H1 (cell line): ENCODE measurements around the gene DNAJB13. TPM values are rescaled to one million over a fixed set of nuclear protein-coding genes. Genes with fewer than 3 reads are reported as not detected.

ENCODE experiments used
- CTCF ChIA-PET: fragments of 300-600 bp; sonication (Branson Sonifier 250); formaldehyde crosslinking; loops from one replicate; lab custom pipeline; 2021; ENCODE audit not compliant: partially characterized antibody; lab: Charles Lee
- POLR2A ChIA-PET: fragments of 300-600 bp; sonication (Branson Sonifier 250); formaldehyde crosslinking; loops from one replicate; lab custom pipeline; 2021; ENCODE audit warnings: inconsistent platforms; ENCODE audit not compliant: partially characterized antibody; lab: Charles Lee
- DNase-seq, 2 experiments: peaks; one replicate each; pipeline versions ENCODE4 v3.0.0 to v3.0.0-alpha.2; 2010 to 2022; ENCODE audit warnings: low spot score in 2 of 2, low read depth in 1 of 2, mixed read lengths in 1 of 2
- FAIRE-seq: peaks from 2 replicates; lab custom pipeline; 2011; peaks lifted over from hg19 to GRCh38; lab: Jason Lieb, UNC
- H2AFZ ChIP-seq: 2 replicates; pipeline ENCODE4 v1.8.1; 2012; ENCODE audit warnings: low read length, inconsistent platforms
- H2AK5ac ChIP-seq: 2 replicates; pipeline ENCODE4 v1.6.1; 2013; ENCODE audit warnings: low read depth, low read length
- H2BK120ac ChIP-seq: replicated peaks from 2 replicates; pipeline ENCODE3; 2013; ENCODE audit warnings: low read depth, low read length, inconsistent platforms
- H2BK12ac ChIP-seq: 2 replicates; pipeline ENCODE4 v1.6.1; 2013; ENCODE audit warnings: low read depth, low read length
- H2BK15ac ChIP-seq: 2 replicates; pipeline ENCODE4 v1.6.1; 2013; ENCODE audit warnings: low read length
- H2BK20ac ChIP-seq: 2 replicates; pipeline ENCODE4 v1.6.1; 2013; ENCODE audit warnings: low read length
- H2BK5ac ChIP-seq: 2 replicates; pipeline ENCODE4 v1.6.1; 2013; ENCODE audit warnings: low read depth, low read length
- H3K14ac ChIP-seq: 2 replicates; pipeline ENCODE4 v1.6.1; 2013; ENCODE audit warnings: inconsistent platforms; ENCODE audit not compliant: insufficient read length
- H3K18ac ChIP-seq: 2 replicates; pipeline ENCODE4 v1.6.1; 2013; ENCODE audit warnings: low read length; ENCODE audit errors: extremely low read depth
- H3K23ac ChIP-seq: 2 replicates; pipeline ENCODE4 v1.6.1; 2013; ENCODE audit warnings: inconsistent platforms; ENCODE audit not compliant: insufficient read length
- H3K23me2 ChIP-seq: 2 replicates; pipeline ENCODE4 v1.6.1; 2013; ENCODE audit warnings: low read depth, low read length
- H3K27ac ChIP-seq: 2 replicates; pipeline ENCODE4 v1.6.1; 2011; ENCODE audit warnings: low read depth, low read length, inconsistent platforms
- H3K27me3 ChIP-seq, 4 experiments: replicated peaks in 1 of 4; 1 replicate in 1 of 4; 2 replicates in 3 of 4; pipeline versions ENCODE4 v1.6.1 to v1.8.1; 2011 to 2013; ENCODE audit warnings: low read length in 3 of 4, mild to moderate bottlenecking in 3 of 4, inconsistent platforms in 2 of 4, mixed read lengths in 2 of 4, moderate library complexity in 1 of 4; ENCODE audit not compliant: control insufficient read depth in 3 of 4, insufficient read depth in 3 of 4; ENCODE audit errors: extremely low read depth in 1 of 4
- H3K36me3 ChIP-seq, 4 experiments: 2 replicates each; pipeline versions ENCODE4 v1.6.1 to v1.8.1; 2011 to 2013; ENCODE audit warnings: mild to moderate bottlenecking in 4 of 4, low read length in 3 of 4, moderate library complexity in 2 of 4, control low read depth in 1 of 4, inconsistent platforms in 1 of 4; ENCODE audit not compliant: insufficient read depth in 4 of 4, control insufficient read depth in 2 of 4
- H3K4ac ChIP-seq: replicated peaks from 2 replicates; pipeline ENCODE3; 2013; ENCODE audit warnings: low read length, low read depth, mixed read lengths, inconsistent platforms; ENCODE audit not compliant: insufficient read length
- H3K4me1 ChIP-seq, 4 experiments: replicated peaks in 1 of 4; 1 replicate in 1 of 4; 2 replicates in 3 of 4; pipeline versions ENCODE4 v1.6.1 to v1.8.1; 2011 to 2013; ENCODE audit warnings: low read length in 3 of 4, inconsistent platforms in 2 of 4, mixed read lengths in 1 of 4; ENCODE audit not compliant: insufficient read depth in 4 of 4, control insufficient read depth in 3 of 4
- H3K4me2 ChIP-seq, 2 experiments: 2 replicates each; pipeline versions ENCODE4 v1.6.1 to v1.8.1; 2011 to 2013; ENCODE audit warnings: low read depth in 2 of 2, low read length in 2 of 2, control low read depth in 1 of 2, inconsistent platforms in 1 of 2, mild to moderate bottlenecking in 1 of 2; ENCODE audit not compliant: insufficient read depth in 1 of 2
- H3K4me3 ChIP-seq, 4 experiments: fragments of 200-600, 300-600 bp in 1 of 4; sonication (generic), shearing (Covaris generic), sonication (Bioruptor Twin) in 1 of 4; 2 replicates each; pipeline versions ENCODE4 v1.5.1 to v1.8.1; 2011 to 2016; ENCODE audit warnings: low read length in 4 of 4, low read depth in 3 of 4, control low read depth in 2 of 4, inconsistent platforms in 2 of 4, mild to moderate bottlenecking in 2 of 4, mixed read lengths in 1 of 4, moderate library complexity in 1 of 4; ENCODE audit not compliant: insufficient read depth in 2 of 4; ENCODE audit errors: extremely low read depth in 1 of 4
- H3K56ac ChIP-seq: replicated peaks from 2 replicates; pipeline ENCODE3; 2013; ENCODE audit warnings: low read depth, mild to moderate bottlenecking, mixed read lengths, low read length, inconsistent platforms; ENCODE audit not compliant: insufficient read length
- H3K79me1 ChIP-seq: 2 replicates; pipeline ENCODE4 v1.6.1; 2013; ENCODE audit warnings: low read depth, low read length, control low read depth
- H3K79me2 ChIP-seq, 2 experiments: 2 replicates each; pipeline versions ENCODE4 v1.6.1 to v1.8.1; 2012 to 2013; ENCODE audit warnings: low read length in 2 of 2, mild to moderate bottlenecking in 2 of 2, inconsistent platforms in 1 of 2; ENCODE audit not compliant: insufficient read depth in 2 of 2, control insufficient read depth in 1 of 2
- H3K9ac ChIP-seq, 4 experiments: replicated peaks in 1 of 4; 1 replicate in 1 of 4; 2 replicates in 3 of 4; pipeline versions ENCODE4 v1.6.1 to v1.8.1; 2011 to 2013; ENCODE audit warnings: low read depth in 3 of 4, low read length in 3 of 4, control low read depth in 2 of 4, mild to moderate bottlenecking in 2 of 4, moderate library complexity in 2 of 4, inconsistent platforms in 1 of 4; ENCODE audit errors: extremely low read depth in 1 of 4
- H3K9me3 ChIP-seq, 2 experiments: 2 replicates each; pipeline versions ENCODE4 v1.6.1 to v1.8.1; 2012 to 2013; ENCODE audit warnings: mild to moderate bottlenecking in 2 of 2, moderate library complexity in 2 of 2, control low read depth in 1 of 2, inconsistent platforms in 1 of 2, low read depth in 1 of 2, low read length in 1 of 2, mixed read lengths in 1 of 2; ENCODE audit not compliant: insufficient read depth in 2 of 2
- H4K20me1 ChIP-seq, 2 experiments: replicated peaks in 1 of 2; 2 replicates each; pipeline versions ENCODE3 to v1.8.1; 2011 to 2013; ENCODE audit warnings: inconsistent platforms in 2 of 2, low read length in 2 of 2, mild to moderate bottlenecking in 1 of 2; ENCODE audit not compliant: insufficient read depth in 2 of 2, control insufficient read depth in 1 of 2
- H4K5ac ChIP-seq: 2 replicates; pipeline ENCODE4 v1.6.1; 2013; ENCODE audit warnings: low read length, low read depth, mixed read lengths, inconsistent platforms; ENCODE audit not compliant: insufficient read length
- H4K8ac ChIP-seq: 2 replicates; pipeline ENCODE4 v1.8.0; 2013; ENCODE audit warnings: mild to moderate bottlenecking, moderate library complexity, low read length, inconsistent platforms; ENCODE audit not compliant: insufficient read depth; ENCODE audit errors: extremely low read depth
- H4K91ac ChIP-seq: replicated peaks from 2 replicates; pipeline ENCODE3; 2013; ENCODE audit warnings: low read length, mixed read lengths, inconsistent platforms; ENCODE audit not compliant: insufficient read length
- ATF2 ChIP-seq: IDR thresholded peaks from 2 replicates; pipeline ENCODE4 v1.6.1; 2012; ENCODE audit warnings: low read length, inconsistent platforms
- EGR1 ChIP-seq: IDR thresholded peaks from 2 replicates; pipeline ENCODE4 v1.6.1; 2011; ENCODE audit warnings: low read depth, low read length, borderline replicate concordance
- FOSL1 ChIP-seq: IDR thresholded peaks from 2 replicates; pipeline ENCODE4 v1.6.1; 2011; ENCODE audit warnings: mild to moderate bottlenecking, low read depth, low read length, moderate library complexity; ENCODE audit not compliant: insufficient read depth
- GTF2F1 ChIP-seq: IDR thresholded peaks from 2 replicates; pipeline ENCODE4 v1.6.1; 2012; ENCODE audit warnings: low read depth, low read length, improper control_type of control experiment, borderline replicate concordance
- JUN ChIP-seq: IDR thresholded peaks from 2 replicates; pipeline ENCODE4 v1.6.1; 2011; ENCODE audit warnings: low read depth, mild to moderate bottlenecking, improper control_type of control experiment, low read length
- JUND ChIP-seq: IDR thresholded peaks from 2 replicates; pipeline ENCODE4 v1.6.1; 2011; ENCODE audit warnings: mild to moderate bottlenecking, improper control_type of control experiment, low read length
- KDM4A ChIP-seq: IDR thresholded peaks from one replicate; pipeline ENCODE4 v1.7.1; 2012; ENCODE audit warnings: low read depth, mild to moderate bottlenecking, moderate library complexity, low read length, inconsistent platforms; ENCODE audit not compliant: severe bottlenecking
- NANOG ChIP-seq: IDR thresholded peaks from 2 replicates; pipeline ENCODE4 v1.6.1; 2011; ENCODE audit warnings: low read length, low read depth, mild to moderate bottlenecking, inconsistent platforms; ENCODE audit not compliant: insufficient read depth, poor library complexity, severe bottlenecking
- RFX5 ChIP-seq: IDR thresholded peaks from 2 replicates; pipeline ENCODE4 v1.6.1; 2011; ENCODE audit warnings: low read depth, low read length, improper control_type of control experiment, borderline replicate concordance
- SIX5 ChIP-seq: IDR thresholded peaks from 2 replicates; pipeline ENCODE4 v1.6.1; 2011; ENCODE audit warnings: mild to moderate bottlenecking, low read depth, low read length
- SRF ChIP-seq: IDR thresholded peaks from 2 replicates; pipeline ENCODE4 v1.6.1; 2011; ENCODE audit warnings: mild to moderate bottlenecking, low read depth, low read length, moderate library complexity
- TBP ChIP-seq: IDR thresholded peaks from 2 replicates; pipeline ENCODE4 v1.6.1; 2011; ENCODE audit warnings: low read depth, low read length, improper control_type of control experiment
- USF2 ChIP-seq: IDR thresholded peaks from 2 replicates; pipeline ENCODE4 v1.6.1; 2011; ENCODE audit warnings: low read length, improper control_type of control experiment
- polyA plus RNA-seq, 7 experiments: library from polyadenylated mRNA; depleted of rRNA in 3 of 7; stranded (reverse) in 5 of 7; unstranded in 2 of 7; fragments of >200 nt in 5 of 7; fragments of 200-250 nt in 2 of 7; gene quantifications; 1 replicate in 5 of 7; 2 replicates in 1 of 7; 4 replicates in 1 of 7; pipeline versions ENCODE4 v1.2.1 to v1.2.3, GENCODE V29; 2011 to 2013; ENCODE audit warnings: missing spikeins in 2 of 7, mixed read lengths in 2 of 7
- total RNA-seq: library from RNA; stranded (reverse); fragmentation: NEBNext Ultra II Directional; extraction: Animal tissue kit (Norgen Biotek cat#: 25700); gene quantifications from 2 replicates; pipeline ENCODE4 v1.2.1, GENCODE V29; 2021

Gene DNAJB13
- total and polyA plus RNA-seq, 2 of the 8 experiments (the other 6 are each of a cell fraction or from before 2014, with no cell fraction given) = 0.27 TPM; not detected in 1

GRCh38 chr11:73913472-73913871 is 37.4 kb upstream of the DNAJB13 start:
- H2AK5ac ChIP-seq = no peak overlapping the region
- no peak for FAIRE-seq
- no peaks in the 10 kb centered on the region for H3K4me1 ChIP-seq
- peaks cover 0 to 1% (median 0%) of the 10 kb centered on the region in 4 experiments; a peak in 1 of 7 replicates for H3K27me3 ChIP-seq
- ChIA-PET POLR2A (no interaction called here), CTCF (interaction anchor here (1.3 kb wide), 1 partner anchor 9 kb away, joined by 4 read pairs; no protein-coding TSS in a partner anchor)
- no peak for DNase-seq
- no peak overlapping the region for H3K4ac ChIP-seq
- no peaks in the 10 kb centered on the region; the same call in 1 of the 2 replicates for H3K23me2 ChIP-seq
- H4K91ac ChIP-seq = no peak overlapping the region
- H3K4me3 ChIP-seq = no peak overlapping the region
- H2BK20ac ChIP-seq = no peak overlapping the region
- H2BK120ac ChIP-seq = no peak overlapping the region
- H3K79me1 ChIP-seq = no peaks in the 10 kb centered on the region
- no peak overlapping the region for H2BK5ac ChIP-seq
- no peak overlapping the region for H2BK15ac ChIP-seq
- H3K56ac ChIP-seq = no peak overlapping the region
- H3K18ac ChIP-seq = no peak overlapping the region
- no peak overlapping the region for H3K23ac ChIP-seq
- no peak overlapping the region for H4K8ac ChIP-seq
- H4K5ac ChIP-seq = no peak overlapping the region
- H3K14ac ChIP-seq = no peak overlapping the region
- no peak overlapping the region for H2BK12ac ChIP-seq
- H3K4me2 ChIP-seq = no peak overlapping the region
- H3K9me3 ChIP-seq = no peaks in the 10 kb centered on the region
- no peak overlapping the region for H3K9ac ChIP-seq
- H3K79me2 ChIP-seq = no peaks in the 10 kb centered on the region; a peak in 1 of 4 replicates
- H2AFZ ChIP-seq = no peak overlapping the region
- no peaks in the 10 kb centered on the region for H4K20me1 ChIP-seq
- H3K36me3 ChIP-seq = peaks cover 2 to 12% (median 3%) of the 10 kb centered on the region in 4 experiments; a peak in 5 of 8 replicates
- H3K27ac ChIP-seq = no peak overlapping the region
- TF ChIP-seq ATF2 = no peak
- TF ChIP-seq EGR1 = no peak
- TF ChIP-seq FOSL1 = no peak
- TF ChIP-seq JUN = no peak
- no peak for TF ChIP-seq NANOG
- no peak for TF ChIP-seq JUND
- TF ChIP-seq GTF2F1 = no peak
- no peak for TF ChIP-seq USF2
- TF ChIP-seq SRF = no peak
- TF ChIP-seq TBP = no peak
- no peak for TF ChIP-seq RFX5
- TF ChIP-seq KDM4A = no peak
- TF ChIP-seq SIX5 = no peak
